GM18507 (cell line): ENCODE data around the gene KRT23.
"Not testable (repeated sequence)": the region's sequence is repeated elsewhere in the genome, so short reads cannot be mapped to it uniquely, and the experiment has no call there.

ENCODE experiments used
- DNase-seq: peaks from one replicate; pipeline ENCODE4 v3.0.0; 2011; ENCODE audit warnings: low read depth; ENCODE audit not compliant: insufficient read length; ENCODE audit errors: extremely low spot score
- FAIRE-seq: peaks from 2 replicates; lab custom pipeline; 2011; peaks lifted over from hg19 to GRCh38; lab: Jason Lieb, UNC

Gene KRT23

DNA sequence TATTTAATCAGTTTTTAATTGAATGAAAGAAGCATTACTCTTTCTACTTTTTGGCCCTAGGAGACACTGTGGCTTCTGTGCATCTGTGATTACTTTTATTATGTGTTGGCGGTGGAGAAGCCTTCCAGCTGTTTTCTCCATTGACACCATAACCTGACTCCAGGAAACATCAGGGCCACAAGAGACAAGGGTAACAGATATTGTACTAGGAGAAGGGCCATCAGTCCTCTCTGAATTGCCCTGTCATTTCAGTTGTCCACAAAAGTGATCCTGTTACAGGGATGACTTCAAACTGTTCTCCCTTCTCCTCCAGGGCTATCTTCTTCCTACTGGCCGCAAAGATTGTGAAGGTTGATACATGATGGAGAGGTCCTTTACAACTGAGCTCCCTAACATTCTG, 14.7 kb upstream of the KRT23 start:
- FAIRE-seq: no peak
- no peak for DNase-seq

DNA sequence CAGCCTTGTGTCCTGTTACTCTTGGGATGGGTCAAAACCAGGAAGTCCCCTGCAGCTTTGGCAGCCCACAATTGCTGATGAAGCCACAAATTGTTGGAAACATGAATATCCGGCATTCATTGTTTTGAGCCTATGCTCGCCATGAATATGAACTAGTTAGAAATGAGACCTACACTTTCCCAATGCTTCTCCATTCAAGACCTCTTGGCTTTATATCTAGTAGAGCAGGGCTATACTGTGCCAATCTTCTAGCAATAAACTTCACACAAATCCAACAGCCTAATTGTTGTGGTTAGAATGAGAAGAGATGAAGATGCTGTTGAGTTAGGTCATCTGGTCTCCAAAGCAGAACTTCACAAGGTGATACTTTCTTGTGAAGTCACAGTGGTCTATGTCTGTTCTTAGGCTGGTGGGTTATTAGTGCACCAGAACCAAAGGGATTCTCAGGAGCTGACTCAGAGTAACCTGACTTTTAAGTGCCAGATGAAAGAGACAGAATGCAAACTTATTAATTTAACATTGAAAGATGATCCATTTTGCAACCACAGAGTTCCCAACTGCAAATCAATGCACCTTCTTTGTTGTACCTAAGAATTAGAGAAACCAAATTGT, 13.7 kb upstream of the KRT23 start:
- no peak for FAIRE-seq
- DNase-seq: no peak

DNA sequence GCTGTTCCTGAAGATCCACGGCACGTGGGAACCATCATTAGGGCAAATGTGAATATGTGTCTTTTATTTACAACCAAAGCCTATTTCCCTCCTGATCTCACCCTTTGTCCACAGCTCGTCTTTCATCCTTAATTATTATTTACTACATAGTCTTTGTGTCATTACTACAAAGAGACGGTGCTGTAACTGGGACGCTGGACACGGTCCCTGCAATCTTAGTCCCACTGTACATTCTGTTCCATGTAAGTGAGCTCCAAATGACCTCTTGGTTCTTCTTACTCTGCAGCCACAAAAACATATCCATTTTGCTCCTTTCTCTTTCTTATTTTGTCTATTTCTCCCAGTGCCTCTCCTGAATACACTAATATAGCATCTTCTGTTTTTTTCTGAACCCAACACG, 12.7 kb upstream of the KRT23 start:
- FAIRE-seq (no peak), DNase-seq (no peak)

DNA sequence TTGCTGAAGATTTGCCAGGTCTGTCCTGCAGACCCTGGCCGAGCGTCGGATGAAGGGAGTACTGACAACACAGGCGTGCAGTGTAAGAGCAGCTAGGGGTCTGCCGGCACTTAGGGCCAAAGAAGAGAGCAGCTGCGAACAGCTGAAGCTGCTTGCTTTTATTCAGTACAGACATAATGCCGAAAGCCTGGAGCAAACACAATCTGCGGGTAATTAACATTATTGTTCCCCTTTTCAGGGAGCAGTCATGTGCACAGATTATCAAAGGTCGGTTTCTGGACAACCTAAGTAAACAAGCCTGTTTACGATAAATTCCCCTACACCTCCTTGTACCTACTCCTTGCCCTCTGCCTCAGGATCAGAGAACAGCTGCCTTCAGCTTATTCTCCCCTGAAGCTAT, 12.0 kb upstream of the KRT23 start:
- DNase-seq: no peak
- FAIRE-seq: no peak

DNA sequence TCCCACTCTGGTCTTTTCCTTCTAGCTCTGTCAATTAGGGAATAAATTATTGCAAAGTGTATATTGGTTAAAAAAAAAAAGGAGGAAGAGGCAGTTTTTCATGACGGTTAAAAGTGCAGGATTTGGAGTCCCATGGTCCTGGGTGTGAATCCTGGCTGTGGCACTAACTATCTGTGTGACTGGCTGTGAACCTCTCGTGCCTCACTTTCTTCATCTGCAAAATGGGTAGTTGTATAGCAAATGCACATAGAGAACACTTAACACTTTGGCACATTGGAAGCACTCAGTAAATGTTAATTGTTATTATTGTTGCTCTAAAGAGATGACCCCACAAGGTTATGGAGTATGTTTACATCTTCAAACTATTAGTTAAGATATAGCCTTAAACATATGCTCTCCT, 10.5 kb upstream of the KRT23 start:
- DNase-seq: no peak
- FAIRE-seq: no peak

DNA sequence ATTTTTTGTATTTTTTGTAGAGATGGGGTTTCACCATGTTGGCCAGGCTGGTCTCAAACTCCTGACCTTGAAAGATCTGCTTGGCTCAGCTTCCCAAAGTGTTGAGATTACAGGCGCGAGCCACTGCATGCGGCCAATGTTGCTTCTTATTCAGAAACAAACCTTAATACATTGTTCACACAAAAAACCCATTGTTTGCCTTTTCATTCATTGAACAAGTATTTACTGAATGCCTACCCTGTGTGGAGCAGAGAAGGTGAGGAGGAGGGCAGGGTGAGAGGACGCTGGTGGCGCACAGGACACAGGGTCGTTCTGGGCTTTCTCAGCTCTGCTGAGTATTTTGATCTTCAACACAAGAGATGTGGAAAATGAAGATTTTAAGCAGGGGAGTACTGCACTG, 8.0 kb upstream of the KRT23 start:
- DNase-seq: no peak
- no peak for FAIRE-seq

DNA sequence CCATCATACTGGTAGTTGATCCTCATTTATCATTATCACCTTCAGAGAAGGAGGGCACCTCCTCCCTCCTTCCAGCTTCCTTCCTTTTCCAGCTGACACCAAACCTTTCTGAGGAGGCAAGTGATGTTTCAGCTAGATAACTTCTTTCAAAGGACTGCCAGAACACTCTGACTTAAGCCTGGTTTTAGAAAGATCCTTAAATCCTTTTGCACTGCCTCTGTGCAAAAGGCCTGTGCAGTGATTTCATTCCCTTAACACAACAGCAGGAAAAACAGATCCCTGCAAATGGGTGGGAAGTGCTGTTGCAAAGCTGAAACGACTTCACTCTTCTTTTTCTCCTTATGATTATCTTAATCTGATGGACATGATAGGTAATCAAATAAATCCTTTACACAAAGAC, 7.1 kb upstream of the KRT23 start:
- FAIRE-seq: no peak
- no peak for DNase-seq

DNA sequence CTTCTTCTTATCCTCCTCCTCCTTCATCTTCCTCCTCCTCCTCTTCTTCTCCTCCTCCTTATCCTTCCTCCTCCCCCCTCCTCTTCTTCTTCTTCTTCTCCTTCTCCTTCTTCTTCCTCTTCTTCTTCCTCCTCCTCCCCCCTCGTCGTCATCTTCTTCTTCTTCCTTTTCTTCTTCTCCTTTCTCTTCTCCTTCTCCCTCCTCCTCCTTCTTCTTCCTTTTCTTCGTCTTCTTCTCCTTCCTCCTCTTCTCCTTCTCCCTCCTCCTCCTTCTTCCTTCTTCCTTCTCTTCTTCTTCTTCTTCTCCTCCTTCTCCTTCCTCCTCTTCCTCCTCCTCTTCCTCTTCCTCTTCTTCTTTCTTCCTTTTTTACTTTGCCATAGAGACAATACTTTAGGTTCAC, 5.1 kb upstream of the KRT23 start:
- no peak for FAIRE-seq

DNA sequence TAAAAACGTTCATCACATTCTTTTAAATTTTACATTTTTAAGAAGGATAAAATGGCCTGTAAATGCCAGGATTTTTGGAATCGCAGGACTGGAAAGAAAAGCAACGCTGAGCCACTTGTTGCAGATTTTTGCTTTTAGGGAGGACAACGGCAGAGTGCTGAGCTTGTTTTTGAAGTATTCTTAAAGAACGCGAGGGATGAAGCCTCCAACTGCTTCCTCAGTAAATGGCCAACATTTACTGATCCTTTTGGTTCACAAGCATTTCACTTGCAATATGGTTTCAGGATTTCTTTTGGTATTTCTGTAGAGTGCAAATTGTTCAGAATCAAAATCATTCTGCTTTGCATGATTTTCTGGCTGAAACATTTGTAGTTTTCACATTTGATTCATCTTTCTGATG, 2.8 kb upstream of the KRT23 start:
- DNase-seq (no peak), FAIRE-seq (no peak)

More for the DNA sequence above, 5.1 kb upstream of the KRT23 start:
- DNase-seq: no peak

DNA sequence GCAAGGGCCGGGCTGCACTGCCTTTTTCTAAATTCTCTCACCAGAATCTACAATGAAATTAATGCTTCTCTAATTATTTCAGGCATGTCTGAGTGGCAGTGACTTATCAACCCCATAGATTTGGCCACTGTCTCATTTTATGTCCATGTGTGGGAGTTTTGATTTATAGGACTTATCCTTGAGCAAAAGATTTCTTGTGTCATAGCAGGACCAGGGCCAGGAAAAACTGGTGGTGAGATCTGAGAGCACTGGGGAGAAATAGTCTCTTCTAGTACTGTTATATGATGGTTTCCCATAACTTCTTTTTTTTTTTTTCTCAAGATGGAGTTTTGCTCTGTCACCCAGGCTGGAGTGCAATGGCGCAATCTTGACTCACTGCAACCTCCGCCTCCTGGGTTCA, 1.5 kb upstream of the KRT23 start:
- DNase-seq (no peak), FAIRE-seq (no peak)

DNA sequence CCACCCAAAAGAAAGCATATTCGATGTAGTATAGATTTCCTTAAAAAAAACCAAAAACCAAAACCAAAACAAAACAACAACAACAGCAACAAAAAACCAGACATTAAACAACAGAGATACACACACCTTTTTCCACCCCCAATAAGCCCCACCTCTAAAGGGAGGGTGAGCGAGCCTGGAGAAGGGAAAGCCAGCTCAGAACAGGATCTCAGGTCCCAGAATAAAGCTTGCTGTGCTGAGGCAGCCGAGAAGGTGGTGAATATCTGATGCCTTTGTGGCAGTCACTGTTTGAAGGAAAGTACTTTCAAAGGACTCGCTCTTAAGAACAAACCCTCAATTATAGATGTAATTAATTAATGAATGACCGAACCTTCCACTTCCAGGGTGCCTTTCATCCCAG, 470 bp downstream of the KRT23 start:
- FAIRE-seq: no peak

DNA sequence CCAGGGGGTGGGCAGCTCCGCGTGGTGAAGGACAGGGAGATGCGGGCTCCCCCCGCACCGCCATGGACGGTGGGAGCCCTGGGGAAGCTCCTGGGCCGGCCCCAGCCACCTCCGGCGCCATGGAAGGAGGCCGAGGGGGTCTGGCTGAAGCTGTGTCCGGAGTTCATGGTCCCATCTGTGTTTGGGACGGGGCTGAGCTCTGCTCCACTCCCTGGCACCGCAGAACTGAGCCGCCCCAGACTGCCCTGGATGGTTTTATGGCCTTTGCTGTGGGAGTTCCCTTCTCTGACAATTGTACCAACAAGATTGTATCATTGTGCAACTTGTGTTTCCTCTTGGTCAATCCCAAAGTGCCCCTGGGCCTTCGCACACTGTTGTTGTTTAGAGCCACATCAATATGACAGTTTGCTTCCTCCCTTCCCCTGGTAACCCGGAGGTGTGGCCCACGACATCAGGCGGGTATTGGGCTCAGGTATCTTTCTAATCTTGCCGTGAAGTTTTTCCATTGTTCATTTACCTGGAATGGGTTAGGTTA, 942 bp downstream of the KRT23 start:
- no peak for DNase-seq
- no peak for FAIRE-seq

More for the DNA sequence above, 470 bp downstream of the KRT23 start:
- DNase-seq: no peak

DNA sequence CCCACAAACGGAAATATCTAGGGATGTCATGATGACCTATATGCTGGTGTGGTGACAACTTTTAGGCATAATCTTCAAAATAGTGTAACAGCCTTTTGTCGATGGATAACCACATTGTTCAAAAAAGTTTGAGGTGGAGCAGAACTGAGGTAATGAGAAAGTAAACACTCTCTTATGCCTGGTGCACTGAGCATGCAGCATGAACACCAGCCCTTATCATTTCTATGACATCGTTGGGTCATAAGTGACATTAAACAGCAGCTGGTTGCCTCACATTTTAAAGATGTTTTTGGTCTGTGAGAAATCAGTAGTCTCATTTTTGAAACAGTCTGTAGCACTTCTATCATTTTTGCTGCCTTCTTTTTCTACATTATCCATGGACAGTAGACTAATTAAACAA, 1.8 kb downstream of the KRT23 start:
- FAIRE-seq: no peak

DNA sequence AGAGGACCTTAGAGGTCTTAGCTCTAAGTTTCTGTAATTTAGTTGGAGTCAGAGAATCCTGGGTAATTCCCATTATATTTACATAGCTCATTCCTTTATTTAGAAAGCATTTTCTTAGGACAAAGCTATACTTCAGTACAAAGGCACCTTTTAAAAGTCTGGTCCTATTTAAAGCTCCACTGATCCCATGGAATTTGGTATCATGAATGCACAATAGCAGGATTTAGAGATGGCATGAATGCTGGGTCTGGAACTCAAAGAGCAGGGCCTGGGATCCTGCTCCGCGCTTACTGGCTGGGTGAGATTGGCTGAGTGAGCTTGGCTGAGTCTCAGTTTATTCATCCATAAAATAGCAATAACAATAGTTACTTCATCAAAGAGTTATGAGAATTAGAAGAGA, 4.8 kb downstream of the KRT23 start:
- FAIRE-seq: no peak

More for the DNA sequence above, 1.8 kb downstream of the KRT23 start:
- DNase-seq: no peak

DNA sequence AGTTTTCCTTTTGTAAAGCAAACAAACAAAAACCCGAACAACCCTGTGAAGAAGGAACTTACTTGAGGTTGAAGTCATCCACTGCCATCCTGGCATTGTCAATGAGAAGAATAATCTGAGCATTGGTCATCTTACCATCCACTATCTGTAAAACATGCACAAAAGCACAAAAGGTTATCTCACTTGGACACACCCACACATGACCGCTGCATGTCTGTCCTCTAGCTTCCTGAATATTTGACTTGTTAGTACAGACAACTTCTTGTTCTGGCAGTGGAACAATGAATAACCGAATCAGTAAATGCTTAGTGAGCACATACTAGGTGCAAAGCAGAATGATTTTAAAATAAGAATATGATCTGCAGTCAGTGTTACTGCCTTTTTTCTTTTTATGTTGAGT, 6.1 kb downstream of the KRT23 start:
- no peak for FAIRE-seq
- no peak for DNase-seq

More for the DNA sequence above, 4.8 kb downstream of the KRT23 start:
- no peak for DNase-seq

DNA sequence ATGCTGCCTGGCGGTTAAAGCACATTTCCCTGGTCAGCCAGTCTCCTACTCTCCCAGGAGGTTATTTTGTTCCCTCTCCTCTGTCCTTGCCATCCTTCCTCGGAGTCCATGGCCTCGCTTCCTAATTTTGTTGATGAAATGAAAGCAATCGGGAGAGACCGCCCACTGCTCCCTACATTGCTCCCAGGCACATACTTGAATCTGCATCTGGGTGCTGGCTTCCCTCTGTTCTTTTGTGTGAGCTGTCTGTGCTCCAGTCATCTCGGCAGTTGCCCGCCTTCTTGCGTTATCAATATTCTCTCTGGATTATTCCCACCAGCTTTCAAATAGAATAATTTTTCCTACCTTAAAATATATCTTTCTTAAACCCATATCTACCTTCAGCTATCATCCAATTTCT, 11.1 kb downstream of the KRT23 start:
- FAIRE-seq (no peak), DNase-seq (no peak)

DNA sequence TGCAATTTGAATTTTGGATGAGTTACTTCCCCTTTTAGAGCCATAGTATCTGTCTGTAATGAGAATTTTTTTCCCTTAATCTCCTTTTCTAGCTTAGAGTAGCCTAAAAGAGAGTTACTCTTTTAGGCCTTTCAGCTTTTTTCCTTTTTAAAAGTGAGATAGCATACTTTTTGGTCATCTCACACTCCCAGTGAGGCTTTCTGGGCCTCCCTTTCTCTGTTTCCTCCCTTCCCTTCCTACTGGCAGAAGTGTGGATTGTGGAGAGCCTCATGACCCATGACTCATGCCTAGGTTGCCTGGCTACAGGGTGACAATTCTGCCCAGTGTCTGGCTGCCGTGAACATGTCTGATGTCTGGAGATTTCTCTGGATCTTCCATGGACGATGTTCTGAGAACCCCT, 15.2 kb downstream of the KRT23 start:
- FAIRE-seq: no peak

DNA sequence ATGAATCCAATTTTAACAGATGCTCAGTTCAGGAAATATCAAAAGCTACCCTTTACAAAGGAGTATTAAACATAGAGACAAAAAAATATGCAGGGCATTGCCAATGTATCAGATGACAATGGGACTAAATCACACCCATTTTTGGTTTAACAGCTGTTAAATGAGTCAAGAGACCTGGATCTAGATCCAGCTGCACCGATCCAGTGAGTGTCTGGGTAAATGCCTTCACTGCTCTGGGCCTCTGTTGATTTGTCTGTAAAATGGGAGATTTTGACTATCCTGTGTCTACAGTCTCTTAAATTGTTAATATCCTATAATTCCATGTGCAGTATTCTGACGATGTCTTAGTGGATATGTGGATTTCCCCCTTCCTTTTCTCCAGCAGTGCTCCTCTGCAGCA, 16.4 kb downstream of the KRT23 start:
- DNase-seq (no peak), FAIRE-seq (no peak)

More for the DNA sequence above, 15.2 kb downstream of the KRT23 start:
- no peak for DNase-seq

DNA sequence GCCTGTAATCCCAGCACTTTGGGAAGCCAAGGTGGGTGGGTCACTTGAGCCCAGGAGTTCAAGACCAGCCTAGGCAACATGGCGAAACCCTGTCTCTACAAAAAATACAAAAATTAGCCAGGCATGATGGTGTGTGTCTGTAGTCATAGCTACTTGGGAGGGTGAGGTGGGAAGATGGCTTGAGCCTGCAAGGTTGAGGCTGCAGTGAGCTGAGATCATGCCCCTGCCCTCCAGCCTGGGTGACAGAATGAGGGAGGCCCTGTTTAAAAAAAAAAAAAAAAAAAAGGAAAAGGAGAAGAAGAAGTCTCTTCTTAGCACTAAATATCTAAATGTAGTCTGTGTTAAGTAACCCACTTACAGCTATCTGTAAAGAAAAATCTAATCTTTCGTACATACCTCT, 20.3 kb downstream of the KRT23 start:
- not testable (repeated sequence) for FAIRE-seq, DNase-seq

DNA sequence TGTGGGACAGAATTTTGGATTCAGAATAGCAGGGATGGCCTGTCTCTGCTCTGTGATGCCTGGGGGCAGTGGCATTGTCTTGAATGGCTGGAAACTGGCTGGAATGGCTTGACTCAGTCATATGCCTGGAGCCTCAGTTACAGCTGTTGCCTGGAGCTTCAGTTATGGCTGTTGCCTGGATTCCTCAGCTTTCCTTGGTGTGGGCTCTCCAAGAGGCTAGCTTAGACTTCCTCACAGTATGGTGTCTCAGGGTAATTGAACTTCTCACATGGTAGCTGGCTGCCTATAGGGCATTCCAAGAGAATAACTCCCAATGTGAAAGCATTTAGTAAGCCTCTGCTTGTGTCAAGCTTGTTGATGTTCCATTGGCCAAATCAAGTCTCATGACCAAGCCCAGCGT, 21.1 kb downstream of the KRT23 start:
- no peak for FAIRE-seq
- DNase-seq: no peak

DNA sequence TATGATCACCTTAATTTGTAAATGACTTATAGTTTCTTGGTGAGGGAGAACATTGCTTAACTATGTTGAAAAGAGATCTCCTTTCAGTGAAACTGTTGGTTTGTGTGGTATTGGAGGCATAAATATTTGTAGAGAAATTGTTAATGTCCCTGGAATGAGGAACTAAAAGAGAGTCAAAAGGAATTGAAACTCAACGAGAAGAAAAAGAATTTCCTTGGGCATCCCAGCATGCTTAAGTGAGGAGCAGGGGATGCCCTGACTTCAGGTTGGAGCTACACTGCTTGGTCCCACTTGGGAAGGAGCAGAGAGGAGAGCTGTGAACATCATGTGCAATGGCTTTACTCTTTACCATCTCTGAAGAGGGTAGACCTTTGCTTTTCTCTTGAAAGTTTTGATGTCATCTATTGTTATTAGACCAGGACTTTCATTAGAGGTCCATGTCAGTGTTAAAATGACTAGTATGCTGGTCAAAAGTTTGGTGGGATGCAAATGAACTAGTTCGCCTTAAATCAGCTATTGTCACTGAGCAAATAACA, 21.7 kb downstream of the KRT23 start:
- FAIRE-seq: no peak
- DNase-seq: no peak
